Peyer's patch (tissue), 4 donors: Measurements from ENCODE around the gene ELAVL1.

Experiments used
- POLR2A ChIP-seq, 2 donors: fragments of 450-650 bp; IDR thresholded peaks; one replicate each; pipeline ENCODE4 v1.5.1; 2017; ENCODE audit warnings: antibody characterized with exemption in 2 of 2, mild to moderate bottlenecking in 2 of 2, moderate library complexity in 2 of 2
- TF ChIP-seq, protein P1 (sequence below), 6 experiments: fragments of 450-650 bp in 4 of 6; fragments of 200-600 bp in 2 of 6; sonication (generic) in 1 of 6; IDR thresholded peaks; one replicate each; pipeline ENCODE4 v1.5.1; 2017 to 2019; ENCODE audit warnings: antibody characterized with exemption in 6 of 6, mild to moderate bottlenecking in 3 of 6, moderate library complexity in 1 of 6

DNA sequence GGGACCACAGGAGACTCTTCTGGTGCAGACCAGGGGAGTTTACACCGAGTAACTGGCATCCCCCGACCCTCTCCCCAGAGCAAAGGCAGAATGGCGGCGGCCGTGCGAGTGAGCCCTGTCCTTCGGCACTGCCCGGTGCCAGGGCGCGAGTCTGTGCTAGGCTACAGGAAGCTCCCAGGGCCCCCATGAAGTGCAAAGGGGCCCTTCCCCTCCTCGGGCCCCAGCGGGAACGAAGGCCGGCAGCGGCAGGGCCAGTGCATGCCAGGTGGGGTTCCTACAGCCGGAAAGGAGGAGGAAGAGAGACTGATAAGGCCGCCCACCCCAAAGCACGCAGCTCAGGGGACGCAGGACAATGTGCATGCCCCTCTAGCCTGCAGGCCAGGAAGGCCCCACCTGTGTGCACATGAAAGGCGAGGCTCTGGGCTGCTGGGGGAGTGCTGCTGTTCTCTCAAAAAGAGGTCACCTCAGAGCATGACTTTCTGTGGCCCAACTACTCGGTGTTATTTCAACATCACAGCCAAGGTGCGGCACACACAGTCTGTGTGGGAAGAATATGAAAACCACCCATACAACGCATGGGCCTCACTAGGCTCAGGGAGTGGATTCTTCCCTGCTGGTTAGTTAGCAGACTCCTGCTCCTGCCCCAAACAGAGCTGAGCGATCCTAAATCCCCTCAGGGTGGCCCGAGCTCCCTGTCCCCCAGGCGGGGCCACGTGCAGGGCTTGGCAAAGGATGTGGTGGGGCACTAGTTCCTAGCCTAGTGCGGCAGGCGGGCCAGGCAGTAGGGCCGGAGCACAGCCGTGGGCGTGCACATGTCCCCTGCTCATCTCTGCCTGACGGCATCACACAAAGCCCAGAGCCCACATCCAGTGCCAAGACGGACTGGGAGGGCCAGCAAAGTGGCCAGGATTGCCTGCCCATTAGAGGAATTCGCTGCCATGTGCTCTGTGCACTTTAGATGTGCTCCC lies 33.6 kb downstream of the ELAVL1 start:
- TF ChIP-seq, protein P1, sequence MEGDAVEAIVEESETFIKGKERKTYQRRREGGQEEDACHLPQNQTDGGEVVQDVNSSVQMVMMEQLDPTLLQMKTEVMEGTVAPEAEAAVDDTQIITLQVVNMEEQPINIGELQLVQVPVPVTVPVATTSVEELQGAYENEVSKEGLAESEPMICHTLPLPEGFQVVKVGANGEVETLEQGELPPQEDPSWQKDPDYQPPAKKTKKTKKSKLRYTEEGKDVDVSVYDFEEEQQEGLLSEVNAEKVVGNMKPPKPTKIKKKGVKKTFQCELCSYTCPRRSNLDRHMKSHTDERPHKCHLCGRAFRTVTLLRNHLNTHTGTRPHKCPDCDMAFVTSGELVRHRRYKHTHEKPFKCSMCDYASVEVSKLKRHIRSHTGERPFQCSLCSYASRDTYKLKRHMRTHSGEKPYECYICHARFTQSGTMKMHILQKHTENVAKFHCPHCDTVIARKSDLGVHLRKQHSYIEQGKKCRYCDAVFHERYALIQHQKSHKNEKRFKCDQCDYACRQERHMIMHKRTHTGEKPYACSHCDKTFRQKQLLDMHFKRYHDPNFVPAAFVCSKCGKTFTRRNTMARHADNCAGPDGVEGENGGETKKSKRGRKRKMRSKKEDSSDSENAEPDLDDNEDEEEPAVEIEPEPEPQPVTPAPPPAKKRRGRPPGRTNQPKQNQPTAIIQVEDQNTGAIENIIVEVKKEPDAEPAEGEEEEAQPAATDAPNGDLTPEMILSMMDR (IDR thresholded peaks at IDR 0.05): no peak
- no peak for TF ChIP-seq POLR2A (IDR thresholded peaks at IDR 0.05)
